ENCODE data around the gene TGFBR2. TPM values are rescaled to one million over a fixed set of nuclear protein-coding genes. Genes with fewer than 3 reads are reported as not detected.
A peak's percentile ranks its signal among the peaks of the same experiment; 100 is the strongest.

The TGFBR2 gene
- total RNA-seq, 1 experiment from 2014 or later, result 16.1 TPM

DNA sequence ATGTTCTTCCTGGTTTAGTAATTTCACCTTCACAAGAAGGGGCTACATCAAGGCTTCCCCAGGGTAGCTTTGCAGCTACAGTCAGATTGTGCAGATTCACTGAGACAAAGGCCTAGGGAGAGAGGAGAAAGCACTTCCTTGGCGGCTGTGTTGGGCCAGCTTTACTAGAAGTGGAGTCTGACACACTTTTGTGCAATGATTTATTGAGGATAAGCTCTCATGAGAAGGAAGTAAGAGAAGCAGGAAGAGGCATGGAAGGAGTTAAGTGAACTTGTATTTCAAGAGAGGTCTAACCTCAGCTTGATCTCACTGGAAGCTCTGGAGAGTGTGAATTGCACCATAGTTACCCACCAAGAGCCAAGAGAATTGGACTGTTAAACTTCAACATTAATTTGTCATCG is 78.9 kb downstream of the TGFBR2 start:
- Histone ChIP-seq H3K27ac (ENCODE audit: low read depth, low read length, poor library complexity, severe bottlenecking) (peak overlapping the region; percentile 34), H3K27me3 (replicated peaks; ENCODE audit: insufficient read depth, low read depth, low read length, poor library complexity) (no peaks in the 10 kb centered on the region), H3K4me3 (ENCODE audit: low read depth, low read length, poor library complexity, severe bottlenecking) (no peak overlapping the region), H3K36me3 (ENCODE audit: insufficient read depth, low read length, poor library complexity, severe bottlenecking) (peaks cover 5% of the 10 kb centered on the region), H3K9me3 (ENCODE audit: low read depth, low read length, poor library complexity, severe bottlenecking) (no peaks in the 10 kb centered on the region), H3K4me1 (ENCODE audit: insufficient read depth, low read length, poor library complexity, severe bottlenecking) (peaks cover 96% of the 10 kb centered on the region)
- TF ChIP-seq, protein P1, sequence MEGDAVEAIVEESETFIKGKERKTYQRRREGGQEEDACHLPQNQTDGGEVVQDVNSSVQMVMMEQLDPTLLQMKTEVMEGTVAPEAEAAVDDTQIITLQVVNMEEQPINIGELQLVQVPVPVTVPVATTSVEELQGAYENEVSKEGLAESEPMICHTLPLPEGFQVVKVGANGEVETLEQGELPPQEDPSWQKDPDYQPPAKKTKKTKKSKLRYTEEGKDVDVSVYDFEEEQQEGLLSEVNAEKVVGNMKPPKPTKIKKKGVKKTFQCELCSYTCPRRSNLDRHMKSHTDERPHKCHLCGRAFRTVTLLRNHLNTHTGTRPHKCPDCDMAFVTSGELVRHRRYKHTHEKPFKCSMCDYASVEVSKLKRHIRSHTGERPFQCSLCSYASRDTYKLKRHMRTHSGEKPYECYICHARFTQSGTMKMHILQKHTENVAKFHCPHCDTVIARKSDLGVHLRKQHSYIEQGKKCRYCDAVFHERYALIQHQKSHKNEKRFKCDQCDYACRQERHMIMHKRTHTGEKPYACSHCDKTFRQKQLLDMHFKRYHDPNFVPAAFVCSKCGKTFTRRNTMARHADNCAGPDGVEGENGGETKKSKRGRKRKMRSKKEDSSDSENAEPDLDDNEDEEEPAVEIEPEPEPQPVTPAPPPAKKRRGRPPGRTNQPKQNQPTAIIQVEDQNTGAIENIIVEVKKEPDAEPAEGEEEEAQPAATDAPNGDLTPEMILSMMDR (conservative IDR thresholded peaks at IDR 0.05; ENCODE audit: low read depth, low read length), result no peak
- intact Hi-C loops (cut with micrococcal nuclease; ENCODE audit: unreplicated experiment), result no loop called here
- peak; percentile 55 for DNase-seq (ENCODE audit: low spot score)
- no TSS peak for BruUV-seq (replicated peaks)
- ChIA-PET POLR2A (ENCODE audit: low non-redundant PET) (no interaction called here), CTCF (interaction anchor here (0.6 kb wide), 1 partner anchor 550 kb away, joined by 5 read pairs; no protein-coding TSS in a partner anchor)

- H3K27me3 ChIP-seq (replicated peaks; ENCODE audit: insufficient read depth, low read depth, low read length, poor library complexity), result no peaks in the 10 kb centered on the region
- peaks cover 98% of the 10 kb centered on the region for H3K4me1 ChIP-seq (ENCODE audit: insufficient read depth, low read length, poor library complexity, severe bottlenecking)
- no peaks in the 10 kb centered on the region for H3K9me3 ChIP-seq (ENCODE audit: low read depth, low read length, poor library complexity, severe bottlenecking)
- POLR2A ChIA-PET (ENCODE audit: low non-redundant PET), result no interaction called here
- no peak for TF ChIP-seq EZH2 (IDR thresholded peaks at IDR 0.05; ENCODE audit: borderline replicate concordance, low read depth, low read length, poor library complexity, severe bottlenecking)
- TF ChIP-seq, protein P1 (conservative IDR thresholded peaks at IDR 0.05; ENCODE audit: low read depth, low read length), result no peak
- CTCF ChIA-PET, result no interaction called here
- DNase-seq (ENCODE audit: low spot score), result no peak
- no TSS peak for BruUV-seq (replicated peaks)
- H3K4me3 ChIP-seq (ENCODE audit: low read depth, low read length, poor library complexity, severe bottlenecking), result no peak overlapping the region
- intact Hi-C loops (cut with micrococcal nuclease; ENCODE audit: unreplicated experiment), result no loop called here
- H3K27ac ChIP-seq (ENCODE audit: low read depth, low read length, poor library complexity, severe bottlenecking), result no peak overlapping the region
- peaks cover 5% of the 10 kb centered on the region for H3K36me3 ChIP-seq (ENCODE audit: insufficient read depth, low read length, poor library complexity, severe bottlenecking)
These were observed 79.8 kb downstream of the TGFBR2 start for GRCh38 chr3:30686176-30686575.

DNA sequence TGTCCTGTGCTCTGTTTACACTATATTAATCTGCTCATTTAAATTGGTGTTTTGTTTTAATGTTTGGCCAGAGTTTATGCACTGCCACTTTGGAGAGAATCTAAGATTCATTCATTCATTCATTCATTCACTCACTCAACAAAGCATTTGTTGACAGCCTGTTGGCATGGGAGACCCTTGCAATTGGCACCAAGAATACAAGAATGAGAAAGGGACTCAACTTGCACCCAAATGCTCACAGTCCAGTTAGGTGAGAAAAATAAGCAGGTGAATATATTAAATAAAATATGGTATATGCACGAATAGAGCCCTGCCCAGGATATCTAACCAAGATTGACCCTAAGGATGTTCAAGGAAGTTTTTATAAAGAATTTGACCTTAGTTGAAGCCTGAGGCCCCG is 80.4 kb downstream of the TGFBR2 start:
- DNase-seq (ENCODE audit: low spot score), result no peak
- Histone ChIP-seq H3K9me3 (ENCODE audit: low read depth, low read length, poor library complexity, severe bottlenecking) (no peaks in the 10 kb centered on the region), H3K4me1 (ENCODE audit: insufficient read depth, low read length, poor library complexity, severe bottlenecking) (peaks cover 96% of the 10 kb centered on the region), H3K4me3 (ENCODE audit: low read depth, low read length, poor library complexity, severe bottlenecking) (no peak overlapping the region), H3K36me3 (ENCODE audit: insufficient read depth, low read length, poor library complexity, severe bottlenecking) (peaks cover 5% of the 10 kb centered on the region), H3K27me3 (replicated peaks; ENCODE audit: insufficient read depth, low read depth, low read length, poor library complexity) (no peaks in the 10 kb centered on the region), H3K27ac (ENCODE audit: low read depth, low read length, poor library complexity, severe bottlenecking) (no peak overlapping the region)
- TF ChIP-seq EZH2 (IDR thresholded peaks at IDR 0.05; ENCODE audit: borderline replicate concordance, low read depth, low read length, poor library complexity, severe bottlenecking), result no peak
- intact Hi-C loops (cut with micrococcal nuclease; ENCODE audit: unreplicated experiment), result no loop called here
- POLR2A ChIA-PET (ENCODE audit: low non-redundant PET), result no interaction called here
- no TSS peak for BruUV-seq (replicated peaks)
- CTCF ChIA-PET, result no interaction called here

DNA sequence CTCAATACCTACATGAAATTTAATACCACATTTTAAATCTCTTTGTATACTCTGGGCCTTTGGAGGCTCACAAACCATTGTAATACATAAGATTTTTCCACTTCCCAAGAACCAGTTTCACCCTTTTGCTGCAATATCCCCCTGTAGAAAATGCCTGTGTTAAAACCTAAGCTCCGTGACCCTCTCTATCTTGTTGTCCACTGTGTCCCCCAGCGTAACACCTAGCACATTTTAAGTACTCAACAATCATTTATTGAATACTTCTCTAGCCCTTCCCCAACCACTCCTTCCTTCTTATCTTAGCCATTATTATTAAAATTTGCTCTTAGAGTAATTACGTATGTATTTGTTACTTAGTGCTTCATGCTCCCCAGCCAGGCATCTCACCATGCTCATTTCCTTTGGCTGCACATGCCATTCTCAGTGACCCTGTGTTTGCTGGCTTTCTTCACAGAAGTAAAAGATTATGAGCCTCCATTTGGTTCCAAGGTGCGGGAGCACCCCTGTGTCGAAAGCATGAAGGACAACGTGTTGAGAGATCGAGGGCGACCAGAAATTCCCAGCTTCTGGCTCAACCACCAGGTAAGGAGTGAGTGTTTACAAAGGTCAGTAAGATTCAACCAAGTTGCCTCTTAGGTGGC is 81.6 kb downstream of the TGFBR2 start:
- CTCF ChIA-PET, result interaction anchor here (0.6 kb wide), 1 partner anchor 489 kb away, joined by 4 read pairs; no protein-coding TSS in a partner anchor
- H3K36me3 ChIP-seq (ENCODE audit: insufficient read depth, low read length, poor library complexity, severe bottlenecking), result peaks cover 5% of the 10 kb centered on the region

More for the DNA sequence above, 81.6 kb downstream of the TGFBR2 start:
- H3K9me3 ChIP-seq (ENCODE audit: low read depth, low read length, poor library complexity, severe bottlenecking), result no peaks in the 10 kb centered on the region
- POLR2A ChIA-PET (ENCODE audit: low non-redundant PET), result no interaction called here
- DNase-seq (ENCODE audit: low spot score), result no peak
- peaks cover 96% of the 10 kb centered on the region for H3K4me1 ChIP-seq (ENCODE audit: insufficient read depth, low read length, poor library complexity, severe bottlenecking)
- TF ChIP-seq, protein P1 (conservative IDR thresholded peaks at IDR 0.05; ENCODE audit: low read depth, low read length), result no peak
- no peak for TF ChIP-seq EZH2 (IDR thresholded peaks at IDR 0.05; ENCODE audit: borderline replicate concordance, low read depth, low read length, poor library complexity, severe bottlenecking)
- H3K27ac ChIP-seq (ENCODE audit: low read depth, low read length, poor library complexity, severe bottlenecking), result peak overlapping the region; percentile 74
- intact Hi-C loops (cut with micrococcal nuclease; ENCODE audit: unreplicated experiment), result no loop called here
- no TSS peak for BruUV-seq (replicated peaks)
- no peak overlapping the region for H3K4me3 ChIP-seq (ENCODE audit: low read depth, low read length, poor library complexity, severe bottlenecking)
- H3K27me3 ChIP-seq (replicated peaks; ENCODE audit: insufficient read depth, low read depth, low read length, poor library complexity), result no peaks in the 10 kb centered on the region
